Panc1 (cell line): ENCODE results near the gene MOSMO. TPM values are rescaled to one million over a fixed set of nuclear protein-coding genes. Genes with fewer than 3 reads are reported as not detected.

Source experiments
- ATAC-seq: fragments of 200-7000 bp; cut with Tn5 transposase; 2 replicates; pipeline ENCODE4 v1.9.1; 2020; ENCODE audit warnings: mild to moderate bottlenecking, moderate library complexity
- BruUV-seq: library from RNA; stranded (reverse); fragments of 400-500 nt; replicated peaks from 2 replicates; lab custom pipeline; 2021; lab: Mats Ljungman, UMichigan
- CTCF ChIA-PET: fragments of 300-600 bp; sonication (Branson Sonifier 250); formaldehyde crosslinking; loops from one replicate; lab custom pipeline; 2022; ENCODE audit warnings: antibody characterized with exemption; lab: Charles Lee
- POLR2A ChIA-PET: fragments of 300-600 bp; sonication (Branson Sonifier 250); formaldehyde crosslinking; loops from one replicate; lab custom pipeline; 2022; ENCODE audit warnings: antibody characterized with exemption; lab: Charles Lee
- DNase-seq: peaks from one replicate; pipeline ENCODE4 v3.0.0-alpha.2; 2010; ENCODE audit warnings: low read depth, low spot score
- H3K27ac ChIP-seq: 2 replicates; pipeline ENCODE4 v1.5.1; 2011; ENCODE audit warnings: mild to moderate bottlenecking, low read length, inconsistent platforms
- H3K27me3 ChIP-seq: fragments of 200-500 bp; sonication (Bioruptor generic); 2 replicates; pipeline ENCODE4 v1.6.0; 2014; ENCODE audit warnings: low read length, inconsistent platforms; ENCODE audit not compliant: control insufficient read depth, insufficient read depth
- H3K36me3 ChIP-seq: fragments of 200-500 bp; sonication (Bioruptor generic); 2 replicates; pipeline ENCODE4 v1.5.1; 2014; ENCODE audit warnings: inconsistent platforms, mild to moderate bottlenecking, low read length, moderate library complexity; ENCODE audit not compliant: control insufficient read depth, insufficient read depth
- H3K4me1 ChIP-seq: 2 replicates; pipeline ENCODE4 v1.5.1; 2011; ENCODE audit warnings: inconsistent platforms, mild to moderate bottlenecking, low read length, moderate library complexity; ENCODE audit not compliant: control insufficient read depth, insufficient read depth
- H3K4me3 ChIP-seq, 2 experiments: 2 replicates each; pipeline ENCODE4 v1.5.1; 2011 to 2012; ENCODE audit warnings: low read depth in 2 of 2, low read length in 2 of 2, mild to moderate bottlenecking in 2 of 2, inconsistent platforms in 1 of 2, moderate library complexity in 1 of 2
- H3K9me3 ChIP-seq: fragments of 200-500 bp; sonication (Bioruptor generic); 2 replicates; pipeline ENCODE4 v1.5.1; 2014; ENCODE audit warnings: low read depth, mild to moderate bottlenecking, inconsistent platforms, low read length, moderate library complexity; ENCODE audit not compliant: control insufficient read depth, insufficient read depth
- CTCF ChIP-seq: fragments of 450-650 bp; IDR thresholded peaks from 2 replicates; pipeline ENCODE4 v1.5.1; 2017; ENCODE audit warnings: mild to moderate bottlenecking
- POLR2AphosphoS5 ChIP-seq: IDR thresholded peaks from 2 replicates; pipeline ENCODE4 v1.6.1; 2012; ENCODE audit warnings: mild to moderate bottlenecking, low read depth, low read length, moderate library complexity
- REST ChIP-seq, 2 experiments: IDR thresholded peaks; 2 replicates each; pipeline ENCODE4 v1.6.1; 2011 to 2012; ENCODE audit warnings: low read depth in 2 of 2, control low read depth in 1 of 2, low read length in 1 of 2, mild to moderate bottlenecking in 1 of 2, moderate library complexity in 1 of 2; ENCODE audit not compliant: insufficient read depth in 1 of 2
- SIN3A ChIP-seq: IDR thresholded peaks from 2 replicates; pipeline ENCODE4 v1.6.1; 2012; ENCODE audit warnings: low read depth, mild to moderate bottlenecking, low read length, moderate library complexity, borderline replicate concordance; ENCODE audit not compliant: insufficient read depth
- TCF7L2 ChIP-seq: IDR thresholded peaks from 2 replicates; pipeline ENCODE4 v1.6.1; 2011; ENCODE audit warnings: mild to moderate bottlenecking, low read depth, low read length, inconsistent platforms
- in situ Hi-C: cut with HindIII; loops from 2 replicates; pipeline ENCODE4 v1.10.0; 2016; ENCODE audit warnings: low sequenced_read_pairs, low pct_unique_long_range_greater_than_20kb
- intact Hi-C: fragments of 100-400 bp; cut with micrococcal nuclease; formaldehyde crosslinking; loops from one replicate; pipeline ENCODE4 v1.10.0; 2022; ENCODE audit not compliant: unreplicated experiment
- total RNA-seq: library from RNA; stranded (reverse); gene quantifications from one replicate; pipeline ENCODE4 v1.2.1, GENCODE V29; 2021; ENCODE audit not compliant: unreplicated experiment

The MOSMO gene
- total RNA-seq, 1 experiment from 2014 or later = 20.6 TPM

- intact Hi-C loops = no loop called here
- CTCF ChIA-PET = no interaction called here
These were observed 43.6 kb upstream of the MOSMO start for GRCh38 chr16:21964353-21964752.

GRCh38 chr16:21971856-21972255, 36.1 kb upstream of the MOSMO start:
- in situ Hi-C loops = no loop called here

More at GRCh38 chr16:21964353-21964752, 43.6 kb upstream of the MOSMO start:
- ATAC-seq = no peak
- in situ Hi-C loops = no loop called here
- peaks cover 65% of the 10 kb centered on the region for H3K36me3 ChIP-seq
- H3K27me3 ChIP-seq = no peaks in the 10 kb centered on the region
- no peaks in the 10 kb centered on the region for H3K4me1 ChIP-seq
- DNase-seq = no peak
- H3K4me3 ChIP-seq = no peak overlapping the region
- no peak for TF ChIP-seq TCF7L2
- TF ChIP-seq POLR2AphosphoS5 = no peak
- TF ChIP-seq SIN3A = no peak
- TF ChIP-seq REST (IDR thresholded peaks at IDR 0.05; ENCODE audit: insufficient read depth in 1 of 2, low read depth in 2 of 2, low read length in 1 of 2) = no peak
- TF ChIP-seq CTCF = no peak
- H3K27ac ChIP-seq = no peak overlapping the region
- no TSS peak for BruUV-seq
- POLR2A ChIA-PET = no interaction called here
- no peaks in the 10 kb centered on the region for H3K9me3 ChIP-seq

More at GRCh38 chr16:21971856-21972255, 36.1 kb upstream of the MOSMO start:
- H3K27me3 ChIP-seq = no peaks in the 10 kb centered on the region
- ATAC-seq (no peak), DNase-seq (no peak)
- no peak overlapping the region for H3K27ac ChIP-seq
- CTCF ChIA-PET = no interaction called here
- intact Hi-C loops = no loop called here
- POLR2A ChIA-PET = no interaction called here
- peaks cover 63% of the 10 kb centered on the region for H3K36me3 ChIP-seq
- TF ChIP-seq POLR2AphosphoS5 (no peak), SIN3A (no peak), REST (IDR thresholded peaks at IDR 0.05; ENCODE audit: insufficient read depth in 1 of 2, low read depth in 2 of 2, low read length in 1 of 2) (no peak), CTCF (no peak), TCF7L2 (no peak)
- no peak overlapping the region for H3K4me3 ChIP-seq
- H3K4me1 ChIP-seq = no peaks in the 10 kb centered on the region
- no TSS peak for BruUV-seq
- H3K9me3 ChIP-seq = no peaks in the 10 kb centered on the region
